ENCODE results near the gene DCTN4.
"Not testable (repeated sequence)": the region's sequence is repeated elsewhere in the genome, so short reads cannot be mapped to it uniquely, and the experiment has no call there.

The DCTN4 gene

GRCh38 chr5:150758531-150759333 lies at the start of gene DCTN4:
DCTN4 (minus strand) TSS chr5:150759017; CDS start chr5:150758993, 24 bp downstream.
- TF ChIP-seq CTCF (IDR thresholded peaks at IDR 0.05; ENCODE audit: low read depth, low read length) = no peak
- H3K4me3 ChIP-seq (ENCODE audit: low read depth, low read length) = peak within 1 kb of the TSS; percentile 92
- in situ Hi-C loops (cut with HindIII; ENCODE audit: low sequenced_read_pairs) = no loop called here
- peak; percentile 99 for DNase-seq (ENCODE audit: low read depth, low spot score)

- no peak for TF ChIP-seq CTCF (IDR thresholded peaks at IDR 0.05; ENCODE audit: low read depth, low read length)
- in situ Hi-C loops (cut with HindIII; ENCODE audit: low sequenced_read_pairs) = no loop called here
- no peak for DNase-seq (ENCODE audit: low read depth, low spot score)
- H3K4me3 ChIP-seq (ENCODE audit: low read depth, low read length) = no peak overlapping the region
Observed at GRCh38 chr5:150804388-150804787, 45.6 kb upstream of the DCTN4 start.

GRCh38 chr5:150801117-150801927 lies 42.5 kb upstream of the DCTN4 start:
- peak; percentile 85 for DNase-seq (ENCODE audit: low read depth, low spot score)
- in situ Hi-C loops (cut with HindIII; ENCODE audit: low sequenced_read_pairs) = no loop called here
- peak; percentile 61 for TF ChIP-seq CTCF (IDR thresholded peaks at IDR 0.05; ENCODE audit: low read depth, low read length)
- H3K4me3 ChIP-seq (ENCODE audit: low read depth, low read length) = peak overlapping the region; percentile 25

GRCh38 chr5:150797384-150797783 lies 38.6 kb upstream of the DCTN4 start:
- in situ Hi-C loops (cut with HindIII; ENCODE audit: low sequenced_read_pairs) = no loop called here
- no peak for TF ChIP-seq CTCF (IDR thresholded peaks at IDR 0.05; ENCODE audit: low read depth, low read length)
- DNase-seq (ENCODE audit: low read depth, low spot score) = no peak
- no peak overlapping the region for H3K4me3 ChIP-seq (ENCODE audit: low read depth, low read length)

GRCh38 chr5:150794927-150795326 lies 36.1 kb upstream of the DCTN4 start:
- no peak for TF ChIP-seq CTCF (IDR thresholded peaks at IDR 0.05; ENCODE audit: low read depth, low read length)
- DNase-seq (ENCODE audit: low read depth, low spot score) = no peak
- no peak overlapping the region for H3K4me3 ChIP-seq (ENCODE audit: low read depth, low read length)
- in situ Hi-C loops (cut with HindIII; ENCODE audit: low sequenced_read_pairs) = no loop called here

- H3K4me3 ChIP-seq (ENCODE audit: low read depth, low read length); DNase-seq (ENCODE audit: low read depth, low spot score); in situ Hi-C loops (cut with HindIII; ENCODE audit: low sequenced_read_pairs): not testable (repeated sequence)
Observed at GRCh38 chr5:150793423-150793888, 34.6 kb upstream of the DCTN4 start.

GRCh38 chr5:150791536-150791935 lies 32.7 kb upstream of the DCTN4 start:
- H3K4me3 ChIP-seq (ENCODE audit: low read depth, low read length) = no peak overlapping the region
- no peak for DNase-seq (ENCODE audit: low read depth, low spot score)
- in situ Hi-C loops (cut with HindIII; ENCODE audit: low sequenced_read_pairs) = no loop called here
- no peak for TF ChIP-seq CTCF (IDR thresholded peaks at IDR 0.05; ENCODE audit: low read depth, low read length)

Measured in astrocyte of the spinal cord (primary cell).